HCT116 (cell line): ENCODE results near the gene DDX23. TPM values are rescaled to one million over a fixed set of nuclear protein-coding genes. Genes with fewer than 3 reads are reported as not detected.

ENCODE experiments used
- ATAC-seq: fragments of 200-7000 bp; cut with Tn5 transposase; 2 replicates; pipeline ENCODE4 v1.9.1; 2020; ENCODE audit warnings: mild to moderate bottlenecking, moderate library complexity
- BruUV-seq: library from RNA; stranded (reverse); fragments of 400-500 nt; replicated peaks from 2 replicates; lab custom pipeline; 2021; lab: Mats Ljungman, UMichigan
- CTCF ChIA-PET: fragments of 300-600 bp; sonication (Branson Sonifier 250); formaldehyde crosslinking; loops from one replicate; lab custom pipeline; 2021; ENCODE audit warnings: antibody characterized with exemption; lab: Charles Lee
- POLR2A ChIA-PET: fragments of 300-600, 350-600 bp; sonication (Branson Sonifier 250); formaldehyde crosslinking; loops from one replicate; lab custom pipeline; 2021; ENCODE audit warnings: antibody characterized with exemption; lab: Charles Lee
- RAD21 ChIA-PET, 2 experiments: fragments of 300-600 bp; sonication (Branson Sonifier 250); formaldehyde crosslinking; loops; one replicate each; lab custom pipeline; 2023; ENCODE audit warnings: low total read pairs in 2 of 2; ENCODE audit not compliant: uncharacterized antibody in 2 of 2, unreplicated experiment in 2 of 2, low non-redundant PET in 1 of 2; lab: Charles Lee
- DNase-seq: peaks from one replicate; pipeline ENCODE4 v3.0.0-alpha.2; 2010; ENCODE audit warnings: low read depth, low spot score
- H2AFZ ChIP-seq: fragments of 200-600 bp; shearing (Covaris generic), sonication (generic); 2 replicates; pipeline ENCODE4 v1.6.1; 2017; ENCODE audit warnings: low read depth, mixed run types, mixed read lengths, antibody characterized with exemption, low read length; ENCODE audit not compliant: poor library complexity, severe bottlenecking
- H3K27ac ChIP-seq: 2 replicates; pipeline ENCODE4 v1.5.1; 2012; ENCODE audit warnings: low read depth, low read length
- H3K27me3 ChIP-seq: fragments of 200-600 bp; sonication (generic); 2 replicates; pipeline ENCODE4 v1.6.1; 2016; ENCODE audit warnings: mixed run types, low read length, mixed read lengths; ENCODE audit not compliant: insufficient read depth
- H3K36me3 ChIP-seq, 2 experiments: fragments of 200-500 bp in 1 of 2; fragments of 200-600 bp in 1 of 2; sonication (Bioruptor generic) in 1 of 2; sonication (generic) in 1 of 2; 2 replicates each; pipeline versions ENCODE4 v1.5.1 to v1.6.1; 2014 to 2016; ENCODE audit warnings: low read length in 2 of 2, inconsistent platforms in 1 of 2, mixed read lengths in 1 of 2, mixed run types in 1 of 2; ENCODE audit not compliant: insufficient read depth in 2 of 2, control insufficient read depth in 1 of 2
- H3K4me1 ChIP-seq, 2 experiments: fragments of 200-600 bp in 1 of 2; sonication (generic) in 1 of 2; 2 replicates each; pipeline versions ENCODE4 v1.5.1 to v1.6.1; 2012 to 2017; ENCODE audit warnings: low read length in 2 of 2, inconsistent platforms in 1 of 2, mild to moderate bottlenecking in 1 of 2, mixed read lengths in 1 of 2, mixed run types in 1 of 2, moderate library complexity in 1 of 2; ENCODE audit not compliant: insufficient read depth in 2 of 2, control insufficient read depth in 1 of 2
- H3K4me2 ChIP-seq: fragments of 200-600 bp; sonication (generic); 2 replicates; pipeline ENCODE4 v1.6.1; 2017; ENCODE audit warnings: mixed run types, low read length, mixed read lengths
- H3K4me3 ChIP-seq, 2 experiments: fragments of 200-600 bp in 1 of 2; sonication (generic) in 1 of 2; replicated peaks in 1 of 2; 2 replicates each; pipeline ENCODE4 v1.5.1; 2011 to 2016; ENCODE audit warnings: low read length in 2 of 2, control low read depth in 1 of 2, low read depth in 1 of 2, mild to moderate bottlenecking in 1 of 2, mixed read lengths in 1 of 2, mixed run types in 1 of 2
- H3K79me2 ChIP-seq: fragments of 200-600 bp; sonication (generic); 2 replicates; pipeline ENCODE4 v1.6.1; 2017; ENCODE audit warnings: mild to moderate bottlenecking, mixed run types, low read length, moderate library complexity, mixed read lengths; ENCODE audit not compliant: insufficient read depth
- H3K9ac ChIP-seq: fragments of 200-600 bp; sonication (generic); 2 replicates; pipeline ENCODE4 v1.6.1; 2016; ENCODE audit warnings: low read length, mixed read lengths
- H3K9me2 ChIP-seq: fragments of 200-600 bp; sonication (generic), shearing (Covaris generic); 2 replicates; pipeline ENCODE4 v1.6.1; 2017; ENCODE audit warnings: mixed run types, mild to moderate bottlenecking, moderate library complexity; ENCODE audit not compliant: insufficient read depth
- H3K9me3 ChIP-seq, 2 experiments: fragments of 200-500 bp in 1 of 2; fragments of 200-600 bp in 1 of 2; sonication (Bioruptor generic) in 1 of 2; sonication (generic) in 1 of 2; 2 replicates each; pipeline ENCODE4 v1.6.1; 2014 to 2017; ENCODE audit warnings: low read length in 2 of 2, mixed read lengths in 2 of 2, inconsistent platforms in 1 of 2, low read depth in 1 of 2, mild to moderate bottlenecking in 1 of 2, mixed run types in 1 of 2, moderate library complexity in 1 of 2; ENCODE audit not compliant: control insufficient read depth in 1 of 2, insufficient read depth in 1 of 2
- H4K20me1 ChIP-seq: fragments of 200-600 bp; sonication (generic), shearing (Covaris generic); 2 replicates; pipeline ENCODE4 v1.6.1; 2017; ENCODE audit warnings: mixed run types, mild to moderate bottlenecking, moderate library complexity; ENCODE audit not compliant: insufficient read depth
- CBX3 ChIP-seq: IDR thresholded peaks from 2 replicates; pipeline ENCODE4 v1.6.1; 2012; ENCODE audit warnings: low read depth
- CEBPB ChIP-seq: IDR thresholded peaks from 2 replicates; pipeline ENCODE4 v1.6.1; 2012; ENCODE audit warnings: low read depth
- EZH2 ChIP-seq: fragments of 200-600 bp; sonication (generic); IDR thresholded peaks from 2 replicates; pipeline ENCODE4 v1.6.1; 2017; ENCODE audit warnings: antibody characterized with exemption, mixed run types
- EZH2phosphoT487 ChIP-seq: fragments of 200-600 bp; IDR thresholded peaks from 2 replicates; pipeline ENCODE4 v1.6.1; 2018; ENCODE audit warnings: antibody characterized with exemption, borderline replicate concordance
- JUND ChIP-seq: IDR thresholded peaks from 2 replicates; pipeline ENCODE4 v1.6.1; 2012
- POLR2A ChIP-seq: IDR thresholded peaks from 2 replicates; pipeline ENCODE4 v1.7.0; 2011; ENCODE audit warnings: borderline replicate concordance; ENCODE audit not compliant: insufficient read depth, insufficient read length; ENCODE audit errors: extremely low read depth
- SRF ChIP-seq: IDR thresholded peaks from 2 replicates; pipeline ENCODE4 v1.6.1; 2012; ENCODE audit warnings: low read depth
- TCF7L2 ChIP-seq: IDR thresholded peaks from 2 replicates; pipeline ENCODE4 v1.7.0; 2011; ENCODE audit warnings: borderline replicate concordance, inconsistent platforms; ENCODE audit not compliant: insufficient read depth, insufficient read length; ENCODE audit errors: extremely low read depth
- intact Hi-C: fragments of 100-400 bp; cut with micrococcal nuclease; formaldehyde crosslinking; loops from 2 replicates; pipeline ENCODE4 v1.10.0; 2022
- total RNA-seq: library from RNA; stranded (reverse); gene quantifications from one replicate; pipeline ENCODE4 v1.2.1, GENCODE V29; 2021; ENCODE audit not compliant: unreplicated experiment
- TF ChIP-seq, protein P1 (sequence below): IDR thresholded peaks from 2 replicates; pipeline ENCODE4 v1.6.1; 2011; ENCODE audit warnings: mild to moderate bottlenecking, low read length, moderate library complexity; ENCODE audit not compliant: insufficient replicate concordance; ENCODE audit errors: extremely low read depth
- TF ChIP-seq, protein P2 (sequence below): IDR thresholded peaks from 2 replicates; pipeline ENCODE4 v1.6.1; 2012; ENCODE audit warnings: low read depth

The DDX23 gene
- total RNA-seq, 1 experiment from 2014 or later = 75.0 TPM

- no TSS peak for BruUV-seq
- ATAC-seq = no peak
- H4K20me1 ChIP-seq = no peaks in the 10 kb centered on the region
- no peak overlapping the region for H3K4me3 ChIP-seq
- ChIA-PET RAD21 (no interaction called here), CTCF (interaction anchor here (1.0 to 1.1 kb wide), 2 partner anchors 11 to 12 kb away, joined by 3 to 4 read pairs; no protein-coding TSS in a partner anchor), POLR2A (no interaction called here)
- H3K9me2 ChIP-seq = no peaks in the 10 kb centered on the region
- no peak overlapping the region for H2AFZ ChIP-seq
- peaks cover 21 to 24% of the 10 kb centered on the region in 2 experiments; a peak in 3 of 4 replicates for H3K36me3 ChIP-seq
- no peaks in the 10 kb centered on the region for H3K27me3 ChIP-seq
- H3K9me3 ChIP-seq = no peaks in the 10 kb centered on the region
- TF ChIP-seq, protein P1, sequence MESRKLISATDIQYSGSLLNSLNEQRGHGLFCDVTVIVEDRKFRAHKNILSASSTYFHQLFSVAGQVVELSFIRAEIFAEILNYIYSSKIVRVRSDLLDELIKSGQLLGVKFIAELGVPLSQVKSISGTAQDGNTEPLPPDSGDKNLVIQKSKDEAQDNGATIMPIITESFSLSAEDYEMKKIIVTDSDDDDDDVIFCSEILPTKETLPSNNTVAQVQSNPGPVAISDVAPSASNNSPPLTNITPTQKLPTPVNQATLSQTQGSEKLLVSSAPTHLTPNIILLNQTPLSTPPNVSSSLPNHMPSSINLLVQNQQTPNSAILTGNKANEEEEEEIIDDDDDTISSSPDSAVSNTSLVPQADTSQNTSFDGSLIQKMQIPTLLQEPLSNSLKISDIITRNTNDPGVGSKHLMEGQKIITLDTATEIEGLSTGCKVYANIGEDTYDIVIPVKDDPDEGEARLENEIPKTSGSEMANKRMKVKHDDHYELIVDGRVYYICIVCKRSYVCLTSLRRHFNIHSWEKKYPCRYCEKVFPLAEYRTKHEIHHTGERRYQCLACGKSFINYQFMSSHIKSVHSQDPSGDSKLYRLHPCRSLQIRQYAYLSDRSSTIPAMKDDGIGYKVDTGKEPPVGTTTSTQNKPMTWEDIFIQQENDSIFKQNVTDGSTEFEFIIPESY = no peak
- no peak overlapping the region for H3K9ac ChIP-seq
- intact Hi-C loops = no loop called here
- H3K4me1 ChIP-seq = no peaks in the 10 kb centered on the region
- H3K79me2 ChIP-seq = no peaks in the 10 kb centered on the region
- DNase-seq = no peak
- H3K27ac ChIP-seq = no peak overlapping the region
- no peak overlapping the region for H3K4me2 ChIP-seq
These were observed 24.9 kb downstream of the DDX23 start for GRCh38 chr12:48827026-48827425.

DNA sequence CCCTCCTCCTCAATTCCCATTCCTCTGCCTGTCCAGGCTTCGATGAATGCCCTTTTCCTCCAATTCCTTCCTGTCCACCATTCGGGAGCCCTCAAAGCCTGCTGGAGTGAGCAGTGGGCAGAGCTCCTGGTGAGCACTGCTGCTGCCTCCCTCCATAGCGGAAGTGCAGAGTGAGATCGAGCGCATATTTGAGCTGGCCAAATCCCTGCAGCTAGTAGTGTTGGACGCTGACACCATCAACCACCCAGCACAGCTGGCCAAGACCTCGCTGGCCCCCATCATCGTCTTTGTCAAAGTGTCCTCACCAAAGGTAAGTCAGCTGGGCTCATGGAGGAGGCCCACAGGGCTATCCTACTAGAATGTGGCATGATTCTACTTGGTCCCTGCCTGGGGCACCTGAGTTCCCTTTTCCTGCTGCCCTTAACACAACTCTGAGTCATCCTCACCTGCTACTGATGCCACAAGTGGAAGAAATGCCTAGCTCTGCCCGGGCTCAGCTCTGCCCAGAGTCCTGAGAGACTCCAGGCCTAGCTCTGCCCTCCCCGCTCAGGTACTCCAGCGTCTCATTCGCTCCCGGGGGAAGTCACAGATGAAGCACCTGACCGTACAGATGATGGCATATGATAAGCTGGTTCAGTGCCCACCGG is 25.6 kb downstream of the DDX23 start:
- intact Hi-C loops = no loop called here
- DNase-seq (no peak), ATAC-seq (no peak)
- H3K27ac ChIP-seq = no peak overlapping the region
- H3K4me2 ChIP-seq = no peak overlapping the region
- H3K79me2 ChIP-seq = no peaks in the 10 kb centered on the region
- no peaks in the 10 kb centered on the region for H3K9me3 ChIP-seq
- H3K9ac ChIP-seq = no peak overlapping the region
- H3K9me2 ChIP-seq = no peaks in the 10 kb centered on the region
- peaks cover 17 to 18% of the 10 kb centered on the region in 2 experiments; a peak in 3 of 4 replicates for H3K36me3 ChIP-seq
- H3K4me3 ChIP-seq = no peak overlapping the region
- no peak overlapping the region for H2AFZ ChIP-seq
- no peak for TF ChIP-seq TCF7L2
- no peak for TF ChIP-seq JUND
- no peak for TF ChIP-seq CEBPB
- TF ChIP-seq SRF = no peak
- no peak for TF ChIP-seq POLR2A
- no peak for TF ChIP-seq EZH2
- TF ChIP-seq, protein P2, sequence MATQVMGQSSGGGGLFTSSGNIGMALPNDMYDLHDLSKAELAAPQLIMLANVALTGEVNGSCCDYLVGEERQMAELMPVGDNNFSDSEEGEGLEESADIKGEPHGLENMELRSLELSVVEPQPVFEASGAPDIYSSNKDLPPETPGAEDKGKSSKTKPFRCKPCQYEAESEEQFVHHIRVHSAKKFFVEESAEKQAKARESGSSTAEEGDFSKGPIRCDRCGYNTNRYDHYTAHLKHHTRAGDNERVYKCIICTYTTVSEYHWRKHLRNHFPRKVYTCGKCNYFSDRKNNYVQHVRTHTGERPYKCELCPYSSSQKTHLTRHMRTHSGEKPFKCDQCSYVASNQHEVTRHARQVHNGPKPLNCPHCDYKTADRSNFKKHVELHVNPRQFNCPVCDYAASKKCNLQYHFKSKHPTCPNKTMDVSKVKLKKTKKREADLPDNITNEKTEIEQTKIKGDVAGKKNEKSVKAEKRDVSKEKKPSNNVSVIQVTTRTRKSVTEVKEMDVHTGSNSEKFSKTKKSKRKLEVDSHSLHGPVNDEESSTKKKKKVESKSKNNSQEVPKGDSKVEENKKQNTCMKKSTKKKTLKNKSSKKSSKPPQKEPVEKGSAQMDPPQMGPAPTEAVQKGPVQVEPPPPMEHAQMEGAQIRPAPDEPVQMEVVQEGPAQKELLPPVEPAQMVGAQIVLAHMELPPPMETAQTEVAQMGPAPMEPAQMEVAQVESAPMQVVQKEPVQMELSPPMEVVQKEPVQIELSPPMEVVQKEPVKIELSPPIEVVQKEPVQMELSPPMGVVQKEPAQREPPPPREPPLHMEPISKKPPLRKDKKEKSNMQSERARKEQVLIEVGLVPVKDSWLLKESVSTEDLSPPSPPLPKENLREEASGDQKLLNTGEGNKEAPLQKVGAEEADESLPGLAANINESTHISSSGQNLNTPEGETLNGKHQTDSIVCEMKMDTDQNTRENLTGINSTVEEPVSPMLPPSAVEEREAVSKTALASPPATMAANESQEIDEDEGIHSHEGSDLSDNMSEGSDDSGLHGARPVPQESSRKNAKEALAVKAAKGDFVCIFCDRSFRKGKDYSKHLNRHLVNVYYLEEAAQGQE = no peak
- TF ChIP-seq EZH2phosphoT487 = no peak
- TF ChIP-seq, protein P1 = no peak
- no peak for TF ChIP-seq CBX3
- TF ChIP-seq, all 23 proteins: peak for 0
- ChIA-PET POLR2A (interaction anchor here (0.5 kb wide), 1 partner anchor 541 kb away, joined by 3 read pairs; the partner anchor contains the start of gene SPATS2), RAD21 (no interaction called here), CTCF (interaction anchor here (1.0 to 1.1 kb wide), 2 partner anchors 10 to 11 kb away, joined by 3 to 4 read pairs; no protein-coding TSS in a partner anchor)
- BruUV-seq = no TSS peak
- H3K27me3 ChIP-seq = no peaks in the 10 kb centered on the region
- H3K4me1 ChIP-seq = no peaks in the 10 kb centered on the region
- no peaks in the 10 kb centered on the region for H4K20me1 ChIP-seq
